ENCODE measurements around the gene CPNE4.

DNA sequence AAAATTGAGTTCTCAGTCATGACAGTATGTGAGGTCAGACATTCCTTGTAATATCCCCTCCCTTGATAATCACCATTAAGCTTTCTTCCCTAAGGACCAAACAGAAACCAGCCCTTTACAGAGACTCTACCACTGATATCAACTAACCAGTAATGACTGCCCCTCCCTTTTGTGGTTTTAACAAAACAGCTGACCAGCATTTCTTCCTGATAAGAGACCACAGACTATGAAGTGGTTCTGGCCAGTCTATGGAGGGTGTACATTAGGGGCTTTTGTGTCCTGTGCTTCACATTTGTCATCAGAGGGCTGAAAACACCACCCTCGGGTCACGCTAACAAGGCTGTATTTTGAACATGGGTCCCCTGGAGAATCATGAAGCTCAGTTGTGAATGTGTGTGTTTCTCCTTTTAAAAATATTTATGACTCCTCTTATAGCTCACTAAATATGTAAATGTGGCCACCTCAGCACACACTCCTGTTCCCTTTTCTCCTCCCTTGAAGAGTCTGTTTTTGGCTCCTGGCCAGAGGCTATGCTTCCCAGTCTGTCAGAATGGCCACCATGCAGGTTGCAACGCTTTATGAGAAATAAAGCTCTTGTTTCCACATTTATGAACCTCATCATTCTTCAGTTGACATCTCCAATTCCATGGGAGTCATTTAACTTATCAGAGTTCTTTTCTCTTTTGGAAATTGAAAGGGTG is 239.3 kb downstream of the CPNE4 start:
- TF ChIP-seq, protein P1, sequence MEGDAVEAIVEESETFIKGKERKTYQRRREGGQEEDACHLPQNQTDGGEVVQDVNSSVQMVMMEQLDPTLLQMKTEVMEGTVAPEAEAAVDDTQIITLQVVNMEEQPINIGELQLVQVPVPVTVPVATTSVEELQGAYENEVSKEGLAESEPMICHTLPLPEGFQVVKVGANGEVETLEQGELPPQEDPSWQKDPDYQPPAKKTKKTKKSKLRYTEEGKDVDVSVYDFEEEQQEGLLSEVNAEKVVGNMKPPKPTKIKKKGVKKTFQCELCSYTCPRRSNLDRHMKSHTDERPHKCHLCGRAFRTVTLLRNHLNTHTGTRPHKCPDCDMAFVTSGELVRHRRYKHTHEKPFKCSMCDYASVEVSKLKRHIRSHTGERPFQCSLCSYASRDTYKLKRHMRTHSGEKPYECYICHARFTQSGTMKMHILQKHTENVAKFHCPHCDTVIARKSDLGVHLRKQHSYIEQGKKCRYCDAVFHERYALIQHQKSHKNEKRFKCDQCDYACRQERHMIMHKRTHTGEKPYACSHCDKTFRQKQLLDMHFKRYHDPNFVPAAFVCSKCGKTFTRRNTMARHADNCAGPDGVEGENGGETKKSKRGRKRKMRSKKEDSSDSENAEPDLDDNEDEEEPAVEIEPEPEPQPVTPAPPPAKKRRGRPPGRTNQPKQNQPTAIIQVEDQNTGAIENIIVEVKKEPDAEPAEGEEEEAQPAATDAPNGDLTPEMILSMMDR (IDR thresholded peaks at IDR 0.05; ENCODE audit: low read length), result no peak
- TF ChIP-seq EZH2 (IDR thresholded peaks at IDR 0.05; ENCODE audit: borderline replicate concordance, low read length), result no peak

Data from OCI-LY1 (cell line).